Prostate gland (tissue), 2 donors: ENCODE measurements around the gene SNRPB2. TPM values are rescaled to one million over a fixed set of nuclear protein-coding genes. Genes with fewer than 3 reads are reported as not detected.

Experiments used
- DNase-seq: peaks from one replicate; pipeline ENCODE4 v3.0.0-alpha.2; 2019; ENCODE audit warnings: low spot score
- H3K27ac ChIP-seq, 2 donors: fragments of 200-600 bp; sonication (generic); 2 replicates each; pipeline ENCODE4 v1.5.1; 2017 to 2019
- H3K27me3 ChIP-seq: fragments of 200-600 bp; sonication (generic); replicated peaks from 2 replicates; pipeline ENCODE4 v1.5.1; 2019; ENCODE audit not compliant: insufficient read depth
- H3K36me3 ChIP-seq, 2 donors: fragments of 200-600 bp; sonication (generic); 1 replicate in 1 of 2; 2 replicates in 1 of 2; pipeline versions ENCODE4 v1.5.1 to v1.8.1; 2017 to 2019
- H3K4me1 ChIP-seq: fragments of 200-600 bp; sonication (generic); replicated peaks from 2 replicates; pipeline ENCODE4 v1.5.1; 2019
- H3K4me3 ChIP-seq, 2 donors: fragments of 200-600 bp; sonication (generic); 2 replicates each; pipeline ENCODE4 v1.5.1; 2017 to 2019
- H3K9me3 ChIP-seq: fragments of 200-600 bp; sonication (generic); 2 replicates; pipeline ENCODE4 v1.5.1; 2017
- CTCF ChIP-seq, 4 experiments: fragments of 200-600 bp in 2 of 4; fragments of 450-650 bp in 2 of 4; sonication (generic) in 2 of 4; IDR thresholded peaks; 1 replicate in 3 of 4; 2 replicates in 1 of 4; pipeline ENCODE4 v1.5.1; 2016 to 2019; ENCODE audit warnings: antibody characterized with exemption in 4 of 4, mild to moderate bottlenecking in 2 of 4, moderate library complexity in 2 of 4
- POLR2A ChIP-seq: fragments of 450-650 bp; IDR thresholded peaks from one replicate; pipeline ENCODE4 v1.6.1; 2016; ENCODE audit warnings: antibody characterized with exemption, mild to moderate bottlenecking
- POLR2AphosphoS5 ChIP-seq: sonication (generic); formaldehyde crosslinking; IDR thresholded peaks from one replicate; pipeline ENCODE4 v1.6.1; 2017; ENCODE audit warnings: antibody characterized with exemption
- WGBS: methylation state at CpG from one replicate; pipeline ENCODE4 v1.1.5; 2018; 5-methylcytosine and 5-hydroxymethylcytosine counted together
- intact Hi-C: fragments of 100-400 bp; cut with DNase I; formaldehyde crosslinking; loops from one replicate; pipeline ENCODE4 v1.14.2; 2022
- total RNA-seq, 2 donors: library from RNA; depleted of rRNA; stranded (reverse); fragments of >200 nt; gene quantifications; one replicate each; pipeline ENCODE4 v1.1.0, GENCODE V29; 2016

Gene SNRPB2
- total RNA-seq, 2 donors from 2014 or later = 21.2 to 22.9 TPM

GRCh38 chr20:16692442-16692841 is 37.4 kb upstream of the SNRPB2 start:
- H3K27me3 ChIP-seq = no peaks in the 10 kb centered on the region
- intact Hi-C loops = no loop called here

GRCh38 chr20:16693278-16693677 is 36.5 kb upstream of the SNRPB2 start:
- H3K4me1 ChIP-seq = no peaks in the 10 kb centered on the region
- no peak overlapping the region for H3K4me3 ChIP-seq
- intact Hi-C loops = no loop called here
- H3K27ac ChIP-seq = no peak overlapping the region
- 91% methylated on average over 1 of the region's 1 CpG for WGBS
- no peak for DNase-seq
- H3K9me3 ChIP-seq = no peaks in the 10 kb centered on the region
- no peak for TF ChIP-seq POLR2AphosphoS5
- TF ChIP-seq CTCF (IDR thresholded peaks at IDR 0.05) = no peak
- TF ChIP-seq POLR2A = no peak
- H3K36me3 ChIP-seq = no peaks in the 10 kb centered on the region
- no peaks in the 10 kb centered on the region for H3K27me3 ChIP-seq

More at GRCh38 chr20:16692442-16692841, 37.4 kb upstream of the SNRPB2 start:
- TF ChIP-seq POLR2AphosphoS5 (no peak), CTCF (IDR thresholded peaks at IDR 0.05) (no peak), POLR2A (no peak)
- Histone ChIP-seq H3K27ac (no peak overlapping the region), H3K4me1 (no peaks in the 10 kb centered on the region), H3K4me3 (no peak overlapping the region), H3K36me3 (no peaks in the 10 kb centered on the region), H3K9me3 (no peaks in the 10 kb centered on the region)
- no peak for DNase-seq

- no peaks in the 10 kb centered on the region for H3K27me3 ChIP-seq
- H3K4me3 ChIP-seq = no peak overlapping the region
- H3K27ac ChIP-seq = no peak overlapping the region
- DNase-seq = no peak
- no peaks in the 10 kb centered on the region for H3K4me1 ChIP-seq
- no peaks in the 10 kb centered on the region for H3K36me3 ChIP-seq
- intact Hi-C loops = no loop called here
- H3K9me3 ChIP-seq = no peaks in the 10 kb centered on the region
- TF ChIP-seq POLR2A (no peak), POLR2AphosphoS5 (no peak), CTCF (IDR thresholded peaks at IDR 0.05) (no peak)
- 68% methylated on average over 3 of the region's 3 CpGs for WGBS
These were observed 35.7 kb upstream of the SNRPB2 start for GRCh38 chr20:16694161-16694560.

GRCh38 chr20:16695628-16696027 is 34.2 kb upstream of the SNRPB2 start:
- H3K27me3 ChIP-seq = no peaks in the 10 kb centered on the region
- intact Hi-C loops = no loop called here
- TF ChIP-seq POLR2A (no peak), CTCF (IDR thresholded peaks at IDR 0.05) (no peak), POLR2AphosphoS5 (no peak)

GRCh38 chr20:16699293-16699692 is 30.5 kb upstream of the SNRPB2 start:
- no peaks in the 10 kb centered on the region for H3K4me1 ChIP-seq
- intact Hi-C loops = no loop called here
- 85% methylated on average over 4 of the region's 4 CpGs for WGBS
- no peak for DNase-seq
- no peaks in the 10 kb centered on the region for H3K27me3 ChIP-seq
- no peak overlapping the region for H3K27ac ChIP-seq
- no peaks in the 10 kb centered on the region for H3K9me3 ChIP-seq
- H3K36me3 ChIP-seq = no peaks in the 10 kb centered on the region
- TF ChIP-seq POLR2AphosphoS5 (no peak), POLR2A (no peak), CTCF (IDR thresholded peaks at IDR 0.05) (no peak)
- no peak overlapping the region for H3K4me3 ChIP-seq

More at GRCh38 chr20:16695628-16696027, 34.2 kb upstream of the SNRPB2 start:
- 75% methylated on average over 3 of the region's 3 CpGs for WGBS
- Histone ChIP-seq H3K36me3 (no peaks in the 10 kb centered on the region), H3K4me1 (no peaks in the 10 kb centered on the region), H3K27ac (no peak overlapping the region), H3K4me3 (no peak overlapping the region), H3K9me3 (no peaks in the 10 kb centered on the region)
- DNase-seq = no peak
